PC-3 (cell line): Measurements from ENCODE around the gene GIGYF2. TPM values are rescaled to one million over a fixed set of nuclear protein-coding genes. Genes with fewer than 3 reads are reported as not detected.

Source experiments
- ATAC-seq: fragments of 200-7000 bp; cut with Tn5 transposase; 2 replicates; pipeline ENCODE4 v1.9.1; 2020; ENCODE audit warnings: mild to moderate bottlenecking, moderate library complexity
- BruUV-seq: library from RNA; stranded (reverse); fragments of 400-500 nt; replicated peaks from 2 replicates; lab custom pipeline; 2021; lab: Mats Ljungman, UMichigan
- CTCF ChIA-PET: fragments of 300-600 bp; sonication (Branson Sonifier 250); formaldehyde crosslinking; loops from one replicate; lab custom pipeline; 2022; ENCODE audit warnings: antibody characterized with exemption; lab: Charles Lee
- POLR2A ChIA-PET: fragments of 300-600 bp; sonication (Branson Sonifier 250); formaldehyde crosslinking; loops from one replicate; lab custom pipeline; 2022; ENCODE audit warnings: antibody characterized with exemption; ENCODE audit not compliant: unreplicated experiment; lab: Charles Lee
- DNase-seq: peaks from one replicate; pipeline ENCODE4 v3.0.0-alpha.2; 2015
- H2AFZ ChIP-seq: fragments of 300-600 bp; sonication (generic); 2 replicates; pipeline ENCODE4 v1.6.0; 2016; ENCODE audit warnings: antibody characterized with exemption, low read length
- H3F3A ChIP-seq: fragments of 300-600 bp; sonication (generic); one replicate; pipeline ENCODE4 v1.6.0; 2017; ENCODE audit warnings: antibody characterized with exemption, low read length, control low read depth, mild to moderate bottlenecking; ENCODE audit not compliant: unreplicated experiment
- H3K27ac ChIP-seq: fragments of 300-600 bp; sonication (generic); 2 replicates; pipeline ENCODE4 v1.5.1; 2016; ENCODE audit warnings: mild to moderate bottlenecking, low read length
- H3K27me3 ChIP-seq: fragments of 300-600 bp; sonication (generic); 2 replicates; pipeline ENCODE4 v1.6.1; 2016; ENCODE audit warnings: low read length, mixed read lengths
- H3K36me3 ChIP-seq: fragments of 300-600 bp; sonication (generic); 2 replicates; pipeline ENCODE4 v1.6.1; 2016; ENCODE audit warnings: low read depth, mixed run types, low read length, mixed read lengths
- H3K4me1 ChIP-seq: fragments of 300-600 bp; sonication (generic); 2 replicates; pipeline ENCODE4 v1.5.1; 2016; ENCODE audit warnings: low read length; ENCODE audit not compliant: insufficient read depth
- H3K4me2 ChIP-seq: fragments of 300-600 bp; sonication (generic); 2 replicates; pipeline ENCODE4 v1.6.0; 2016; ENCODE audit warnings: low read length
- H3K4me3 ChIP-seq: fragments of 300-600 bp; sonication (generic); 2 replicates; pipeline ENCODE4 v1.5.1; 2016; ENCODE audit warnings: mild to moderate bottlenecking, low read length, mixed read lengths
- H3K79me2 ChIP-seq: fragments of 300-600 bp; sonication (generic); 2 replicates; pipeline ENCODE4 v1.6.1; 2017; ENCODE audit warnings: low read length, mixed read lengths
- H3K9ac ChIP-seq: fragments of 300-600 bp; sonication (generic); 2 replicates; pipeline ENCODE4 v1.6.0; 2016; ENCODE audit warnings: mild to moderate bottlenecking, low read length
- H3K9me2 ChIP-seq: fragments of 300-600 bp; sonication (generic); replicated peaks from 2 replicates; pipeline ENCODE4 v1.6.1; 2016; ENCODE audit warnings: mixed run types, low read length, mixed read lengths
- H3K9me3 ChIP-seq: fragments of 300-600 bp; sonication (generic); 2 replicates; pipeline ENCODE4 v1.6.1; 2016; ENCODE audit warnings: low read length, mixed read lengths
- H4K20me1 ChIP-seq: fragments of 300-600 bp; sonication (generic); 2 replicates; pipeline ENCODE4 v1.6.1; 2016; ENCODE audit warnings: low read length, mixed read lengths
- EZH2 ChIP-seq: fragments of 300-600 bp; sonication (generic); IDR thresholded peaks from one replicate; pipeline ENCODE4 v1.6.1; 2017; ENCODE audit warnings: antibody characterized with exemption, mild to moderate bottlenecking, low read length; ENCODE audit not compliant: unreplicated experiment
- EZH2phosphoT487 ChIP-seq: fragments of 300-600 bp; sonication (generic); IDR thresholded peaks from 2 replicates; pipeline ENCODE4 v1.6.1; 2018; ENCODE audit warnings: mild to moderate bottlenecking, antibody characterized with exemption, low read length, borderline replicate concordance
- intact Hi-C: fragments of 100-400 bp; cut with micrococcal nuclease; formaldehyde crosslinking; loops from 2 replicates; pipeline ENCODE4 v1.9.0; 2023
- total RNA-seq: library from RNA; depleted of rRNA; stranded (reverse); fragments of >200 nt; gene quantifications from 2 replicates; pipeline ENCODE4 v1.2.3, GENCODE V29; 2014
- TF ChIP-seq, protein P1 (sequence below): fragments of 300-600 bp; sonication (generic); conservative IDR thresholded peaks from 2 replicates; pipeline ENCODE4 v1.5.1; 2017; ENCODE audit warnings: antibody characterized with exemption, low read depth, mild to moderate bottlenecking, low read length

GIGYF2 gene
- total RNA-seq, 1 experiment from 2014 or later = 41.3 TPM

DNA sequence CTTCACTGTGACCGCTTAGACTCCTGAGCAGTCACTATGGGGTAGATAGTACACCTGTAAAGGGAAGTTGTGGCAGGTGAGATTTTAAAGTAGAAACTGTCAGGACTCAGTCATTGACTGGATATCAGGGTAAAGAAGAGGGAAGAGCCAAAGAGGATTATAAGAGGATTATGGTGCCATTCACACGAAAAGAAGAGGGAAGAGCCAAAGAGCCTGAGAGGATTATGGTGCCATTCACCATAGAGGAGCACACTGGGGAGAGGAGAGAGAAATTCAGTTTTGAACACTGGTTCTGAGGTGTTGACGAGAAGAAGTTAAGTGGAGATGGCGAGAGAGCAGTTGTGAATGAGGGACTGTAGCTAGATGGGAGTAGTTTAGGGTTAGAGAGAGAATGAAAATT is 96.1 kb downstream of the GIGYF2 start:
- Histone ChIP-seq H3K36me3 (peaks cover 74% of the 10 kb centered on the region; the same call in 1 of the 2 replicates), H2AFZ (no peak overlapping the region), H3K4me2 (no peak overlapping the region), H3K27ac (no peak overlapping the region), H3K4me3 (no peak overlapping the region), H3K9ac (no peak overlapping the region), H4K20me1 (no peaks in the 10 kb centered on the region), H3K4me1 (no peaks in the 10 kb centered on the region), H3K27me3 (no peaks in the 10 kb centered on the region), H3K79me2 (no peaks in the 10 kb centered on the region), H3K9me2 (no peaks in the 10 kb centered on the region), H3F3A (no peaks in the 10 kb centered on the region), H3K9me3 (no peaks in the 10 kb centered on the region)
- ATAC-seq (no peak), DNase-seq (no peak)
- no TSS peak for BruUV-seq
- CTCF ChIA-PET = no interaction called here
- TF ChIP-seq EZH2phosphoT487 (no peak), EZH2 (no peak)
- TF ChIP-seq, protein P1, sequence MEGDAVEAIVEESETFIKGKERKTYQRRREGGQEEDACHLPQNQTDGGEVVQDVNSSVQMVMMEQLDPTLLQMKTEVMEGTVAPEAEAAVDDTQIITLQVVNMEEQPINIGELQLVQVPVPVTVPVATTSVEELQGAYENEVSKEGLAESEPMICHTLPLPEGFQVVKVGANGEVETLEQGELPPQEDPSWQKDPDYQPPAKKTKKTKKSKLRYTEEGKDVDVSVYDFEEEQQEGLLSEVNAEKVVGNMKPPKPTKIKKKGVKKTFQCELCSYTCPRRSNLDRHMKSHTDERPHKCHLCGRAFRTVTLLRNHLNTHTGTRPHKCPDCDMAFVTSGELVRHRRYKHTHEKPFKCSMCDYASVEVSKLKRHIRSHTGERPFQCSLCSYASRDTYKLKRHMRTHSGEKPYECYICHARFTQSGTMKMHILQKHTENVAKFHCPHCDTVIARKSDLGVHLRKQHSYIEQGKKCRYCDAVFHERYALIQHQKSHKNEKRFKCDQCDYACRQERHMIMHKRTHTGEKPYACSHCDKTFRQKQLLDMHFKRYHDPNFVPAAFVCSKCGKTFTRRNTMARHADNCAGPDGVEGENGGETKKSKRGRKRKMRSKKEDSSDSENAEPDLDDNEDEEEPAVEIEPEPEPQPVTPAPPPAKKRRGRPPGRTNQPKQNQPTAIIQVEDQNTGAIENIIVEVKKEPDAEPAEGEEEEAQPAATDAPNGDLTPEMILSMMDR = no peak
- POLR2A ChIA-PET = no interaction called here
- intact Hi-C loops = no loop called here

- Histone ChIP-seq H4K20me1 (no peaks in the 10 kb centered on the region), H3K9ac (no peak overlapping the region), H3K9me2 (no peaks in the 10 kb centered on the region), H3K4me2 (no peak overlapping the region), H3K79me2 (no peaks in the 10 kb centered on the region), H3K27me3 (no peaks in the 10 kb centered on the region), H3K36me3 (peaks cover 64% of the 10 kb centered on the region; the same call in 1 of the 2 replicates), H3F3A (no peaks in the 10 kb centered on the region), H3K9me3 (no peaks in the 10 kb centered on the region), H3K4me1 (no peaks in the 10 kb centered on the region), H3K4me3 (no peak overlapping the region), H2AFZ (no peak overlapping the region), H3K27ac (no peak overlapping the region)
- ChIA-PET CTCF (interaction anchor here (0.6 kb wide), 1 partner anchor 22 kb away, joined by 3 read pairs; no protein-coding TSS in a partner anchor), POLR2A (no interaction called here)
- DNase-seq (no peak), ATAC-seq (peak; percentile 24; the same call in 1 of the 2 replicates)
- intact Hi-C loops = no loop called here
- TF ChIP-seq EZH2phosphoT487 (no peak), EZH2 (no peak)
- TF ChIP-seq, protein P1 = no peak
- BruUV-seq = no TSS peak
These were observed 97.8 kb downstream of the GIGYF2 start for GRCh38 chr2:232794981-232795380.

DNA sequence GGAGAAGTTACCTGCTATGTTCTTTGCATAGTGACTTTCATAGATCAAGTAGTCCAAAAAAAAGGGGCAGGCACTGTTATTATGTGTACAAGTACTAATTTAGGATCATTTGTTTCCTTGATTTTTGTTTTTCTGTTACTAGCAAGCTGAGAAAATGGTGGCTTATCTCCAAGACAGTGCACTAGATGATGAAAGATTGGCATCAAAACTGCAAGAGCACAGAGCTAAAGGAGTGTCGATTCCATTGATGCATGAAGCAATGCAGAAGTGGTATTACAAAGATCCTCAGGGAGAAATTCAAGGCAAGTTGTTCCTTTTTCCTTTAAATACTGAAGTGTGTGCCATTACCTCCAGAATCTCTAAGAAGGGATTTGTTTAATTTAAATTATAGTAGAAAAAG is 98.8 kb downstream of the GIGYF2 start:
- TF ChIP-seq EZH2phosphoT487 = no peak
- TF ChIP-seq, protein P1 = no peak
- no peak for TF ChIP-seq EZH2
- no peaks in the 10 kb centered on the region for H3K9me3 ChIP-seq
- H3K4me1 ChIP-seq = no peaks in the 10 kb centered on the region
- no peak overlapping the region for H3K27ac ChIP-seq
- no peak overlapping the region for H3K4me2 ChIP-seq
- no peaks in the 10 kb centered on the region for H3K9me2 ChIP-seq
- POLR2A ChIA-PET = no interaction called here
- H3K36me3 ChIP-seq = peaks cover 65% of the 10 kb centered on the region; the same call in 1 of the 2 replicates
- intact Hi-C loops = no loop called here
- H3K9ac ChIP-seq = no peak overlapping the region
- H2AFZ ChIP-seq = no peak overlapping the region
- no peaks in the 10 kb centered on the region for H4K20me1 ChIP-seq
- no peak overlapping the region for H3K4me3 ChIP-seq
- BruUV-seq = no TSS peak
- no peaks in the 10 kb centered on the region for H3K27me3 ChIP-seq
- DNase-seq (no peak), ATAC-seq (no peak)
- no peaks in the 10 kb centered on the region for H3K79me2 ChIP-seq
- CTCF ChIA-PET = no interaction called here
- H3F3A ChIP-seq = no peaks in the 10 kb centered on the region
